ENCODE measurements around the gene ZKSCAN1.

DNA sequence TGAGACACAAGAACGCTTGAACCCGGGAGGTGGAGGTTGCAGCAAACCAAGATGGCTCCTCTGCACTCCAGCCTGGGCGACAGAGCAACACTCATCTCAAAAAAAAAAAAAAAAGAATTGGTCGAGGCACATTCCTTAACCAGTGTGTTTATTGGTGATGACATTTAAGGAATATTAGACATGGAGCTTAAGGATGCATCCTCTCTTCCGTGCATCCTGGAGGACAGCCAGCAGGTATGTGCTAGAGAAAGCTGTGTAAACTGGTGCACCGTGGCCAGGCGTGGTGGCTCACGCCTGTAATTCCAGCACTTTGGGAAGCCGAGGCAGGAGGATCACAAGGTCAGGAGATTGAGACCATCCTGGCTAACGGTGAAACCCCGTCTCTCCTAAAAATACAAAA, 11.8 kb downstream of the ZKSCAN1 start:
- TF ChIP-seq, protein P1, sequence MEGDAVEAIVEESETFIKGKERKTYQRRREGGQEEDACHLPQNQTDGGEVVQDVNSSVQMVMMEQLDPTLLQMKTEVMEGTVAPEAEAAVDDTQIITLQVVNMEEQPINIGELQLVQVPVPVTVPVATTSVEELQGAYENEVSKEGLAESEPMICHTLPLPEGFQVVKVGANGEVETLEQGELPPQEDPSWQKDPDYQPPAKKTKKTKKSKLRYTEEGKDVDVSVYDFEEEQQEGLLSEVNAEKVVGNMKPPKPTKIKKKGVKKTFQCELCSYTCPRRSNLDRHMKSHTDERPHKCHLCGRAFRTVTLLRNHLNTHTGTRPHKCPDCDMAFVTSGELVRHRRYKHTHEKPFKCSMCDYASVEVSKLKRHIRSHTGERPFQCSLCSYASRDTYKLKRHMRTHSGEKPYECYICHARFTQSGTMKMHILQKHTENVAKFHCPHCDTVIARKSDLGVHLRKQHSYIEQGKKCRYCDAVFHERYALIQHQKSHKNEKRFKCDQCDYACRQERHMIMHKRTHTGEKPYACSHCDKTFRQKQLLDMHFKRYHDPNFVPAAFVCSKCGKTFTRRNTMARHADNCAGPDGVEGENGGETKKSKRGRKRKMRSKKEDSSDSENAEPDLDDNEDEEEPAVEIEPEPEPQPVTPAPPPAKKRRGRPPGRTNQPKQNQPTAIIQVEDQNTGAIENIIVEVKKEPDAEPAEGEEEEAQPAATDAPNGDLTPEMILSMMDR (conservative IDR thresholded peaks at IDR 0.05 in 1 of 2, IDR thresholded peaks at IDR 0.05 in 1 of 2; ENCODE audit: extremely low read depth in 1 of 2, insufficient read depth in 1 of 2, low read depth in 1 of 2, low read length in 2 of 2) = no peak
- no peak for TF ChIP-seq EZH2 (IDR thresholded peaks at IDR 0.05; ENCODE audit: borderline replicate concordance, low read length)

All from mammary epithelial cell (primary cell).